GM12878 (cell line): ENCODE measurements around the gene FARSB. TPM values are rescaled to one million over a fixed set of nuclear protein-coding genes. Genes with fewer than 3 reads are reported as not detected.

Experiments used
- CBX5 ChIP-seq: sonication (generic); IDR thresholded peaks from 2 replicates; pipeline ENCODE4 v1.6.1; 2016; ENCODE audit warnings: low read depth, moderate library complexity, mild to moderate bottlenecking, inconsistent platforms
- CHD1 ChIP-seq: IDR thresholded peaks from 2 replicates; pipeline ENCODE4 v1.6.1; 2012; ENCODE audit warnings: low read depth, low read length, improper control_type of control experiment
- FOXK2 ChIP-seq: fragments of 450-650 bp; IDR thresholded peaks from 2 replicates; pipeline ENCODE4 v1.6.1; 2017; ENCODE audit warnings: mild to moderate bottlenecking, moderate library complexity
- IKZF1 ChIP-seq: fragments of 450-650 bp; conservative IDR thresholded peaks from 2 replicates; pipeline ENCODE4 v1.6.1; 2017; ENCODE audit warnings: antibody characterized with exemption, mild to moderate bottlenecking
- KLF5 ChIP-seq: fragments of 450-650 bp; IDR thresholded peaks from 2 replicates; pipeline ENCODE4 v1.6.1; 2014; ENCODE audit warnings: mild to moderate bottlenecking; ENCODE audit not compliant: partially characterized antibody
- NR2C1 ChIP-seq: fragments of 450-650 bp; IDR thresholded peaks from 2 replicates; pipeline ENCODE4 v1.6.1; 2017; ENCODE audit warnings: antibody characterized with exemption, mild to moderate bottlenecking, moderate library complexity
- NR2C2 ChIP-seq: IDR thresholded peaks from 2 replicates; pipeline ENCODE4 v1.6.1; 2011; ENCODE audit warnings: borderline replicate concordance, low read depth; ENCODE audit not compliant: control insufficient read depth, insufficient read length
- NRF1 ChIP-seq: conservative IDR thresholded peaks from 2 replicates; pipeline ENCODE4 v1.6.1; 2011; ENCODE audit warnings: mild to moderate bottlenecking, low read depth, low read length, improper control_type of control experiment
- SUZ12 ChIP-seq: fragments of 200-600 bp; sonication (generic); IDR thresholded peaks from one replicate; pipeline ENCODE4 v1.6.1; 2018; ENCODE audit warnings: antibody characterized with exemption, mild to moderate bottlenecking; ENCODE audit not compliant: unreplicated experiment
- TCF12 ChIP-seq: IDR thresholded peaks from 2 replicates; pipeline ENCODE4 v1.6.1; 2011; ENCODE audit warnings: low read depth, mild to moderate bottlenecking, low read length
- WRNIP1 ChIP-seq: IDR thresholded peaks from 2 replicates; pipeline ENCODE4 v1.6.1; 2011; ENCODE audit warnings: low read depth, low read length, improper control_type of control experiment, borderline replicate concordance
- YBX1 ChIP-seq: fragments of 450-650 bp; IDR thresholded peaks from 2 replicates; pipeline ENCODE4 v1.6.1; 2016; ENCODE audit warnings: antibody characterized with exemption
- ZNF217 ChIP-seq: fragments of 450-650 bp; IDR thresholded peaks from 2 replicates; pipeline ENCODE4 v1.6.1; 2017; ENCODE audit warnings: antibody characterized with exemption, mild to moderate bottlenecking
- ZSCAN29 ChIP-seq: fragments of 450-650 bp; IDR thresholded peaks from 2 replicates; pipeline ENCODE4 v1.6.1; 2017; ENCODE audit warnings: mild to moderate bottlenecking, moderate library complexity
- polyA plus RNA-seq, 11 experiments: library from polyadenylated mRNA; depleted of rRNA in 4 of 11; unstranded in 6 of 11; stranded (reverse) in 5 of 11; fragments of >200 nt; fragmentation: Nextera tagmentation in 4 of 11; fragmentation: Illumina TruSeq in 1 of 11; extraction: Ambion mirVana in 4 of 11; extraction: Trizol in 1 of 11; gene quantifications; 1 replicate in 1 of 11; 2 replicates in 10 of 11; pipeline versions ENCODE4 v1.2.1 to v1.2.3, GENCODE V29; 2011 to 2016; ENCODE audit warnings: inconsistent platforms in 2 of 11, missing spikeins in 2 of 11, low read depth in 1 of 11
- total RNA-seq, 4 experiments: library from RNA; depleted of rRNA in 3 of 4; stranded (reverse); fragments of >200 nt in 3 of 4; fragmentation: Illumina TruSeq in 1 of 4; extraction: Trizol in 1 of 4; gene quantifications; 2 replicates each; pipeline versions ENCODE4 v1.2.1 to v1.2.3, GENCODE V29; 2013 to 2021
- TF ChIP-seq, protein P1 (sequence below): fragments of 450-650 bp; formaldehyde crosslinking; IDR thresholded peaks from 2 replicates; pipeline ENCODE4 v1.5.0; 2022; ENCODE audit warnings: mild to moderate bottlenecking, missing genetic modification characterization
- TF ChIP-seq, protein P2 (sequence below): fragments of 450-650 bp; IDR thresholded peaks from 2 replicates; pipeline ENCODE4 v1.6.1; 2017; ENCODE audit warnings: mild to moderate bottlenecking
- TF ChIP-seq, protein P3 (sequence below): fragments of 450-650 bp; IDR thresholded peaks from 2 replicates; pipeline ENCODE4 v1.6.1; 2017; ENCODE audit warnings: mild to moderate bottlenecking, moderate library complexity
- TF ChIP-seq, protein P4 (sequence below): fragments of 450-650 bp; IDR thresholded peaks from 2 replicates; pipeline ENCODE4 v1.6.1; 2018; ENCODE audit warnings: borderline replicate concordance, mild to moderate bottlenecking; ENCODE audit not compliant: partially characterized antibody

The FARSB gene
- total and polyA plus RNA-seq, 10 of the 15 experiments (the other 5 are each of a cell fraction or from before 2014, with no cell fraction given) = 32.4 to 127 (median 73.8) TPM

DNA sequence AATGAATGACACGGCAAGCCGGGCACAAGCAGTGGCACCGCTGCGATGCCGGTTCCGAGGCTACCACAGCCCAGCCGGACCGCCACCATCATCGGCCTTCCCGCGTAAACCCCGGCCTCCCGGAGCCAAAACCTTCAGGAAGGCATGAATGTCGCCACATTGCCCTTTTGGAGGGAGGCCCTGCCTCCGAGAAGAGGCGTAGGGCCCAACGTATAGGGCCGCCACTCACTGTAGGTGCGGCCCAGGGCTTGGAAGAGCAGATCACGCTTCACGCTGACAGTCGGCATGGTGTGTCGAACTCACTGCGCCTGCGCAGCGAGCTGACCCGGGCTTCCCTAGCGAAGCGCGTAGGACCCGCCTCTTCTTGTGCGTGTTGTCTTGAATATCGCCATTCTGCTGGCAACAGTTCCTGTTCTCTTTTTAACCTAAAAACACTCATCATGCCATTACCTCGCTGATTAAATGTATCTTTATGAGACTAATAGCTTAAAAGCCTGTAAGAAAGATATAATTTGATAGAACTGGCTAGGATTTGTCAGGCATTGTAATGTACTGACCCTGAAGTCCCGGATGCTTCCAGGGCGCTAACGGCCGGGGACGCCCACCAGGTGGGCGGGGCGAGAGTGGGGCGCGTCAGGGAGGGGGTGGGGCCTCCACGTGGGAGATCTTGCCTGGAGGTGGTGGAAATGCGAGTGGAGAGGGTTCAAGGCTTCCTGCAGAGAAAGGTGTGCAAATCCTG, at the start of gene FARSB (continued):
- TF ChIP-seq, protein P1, sequence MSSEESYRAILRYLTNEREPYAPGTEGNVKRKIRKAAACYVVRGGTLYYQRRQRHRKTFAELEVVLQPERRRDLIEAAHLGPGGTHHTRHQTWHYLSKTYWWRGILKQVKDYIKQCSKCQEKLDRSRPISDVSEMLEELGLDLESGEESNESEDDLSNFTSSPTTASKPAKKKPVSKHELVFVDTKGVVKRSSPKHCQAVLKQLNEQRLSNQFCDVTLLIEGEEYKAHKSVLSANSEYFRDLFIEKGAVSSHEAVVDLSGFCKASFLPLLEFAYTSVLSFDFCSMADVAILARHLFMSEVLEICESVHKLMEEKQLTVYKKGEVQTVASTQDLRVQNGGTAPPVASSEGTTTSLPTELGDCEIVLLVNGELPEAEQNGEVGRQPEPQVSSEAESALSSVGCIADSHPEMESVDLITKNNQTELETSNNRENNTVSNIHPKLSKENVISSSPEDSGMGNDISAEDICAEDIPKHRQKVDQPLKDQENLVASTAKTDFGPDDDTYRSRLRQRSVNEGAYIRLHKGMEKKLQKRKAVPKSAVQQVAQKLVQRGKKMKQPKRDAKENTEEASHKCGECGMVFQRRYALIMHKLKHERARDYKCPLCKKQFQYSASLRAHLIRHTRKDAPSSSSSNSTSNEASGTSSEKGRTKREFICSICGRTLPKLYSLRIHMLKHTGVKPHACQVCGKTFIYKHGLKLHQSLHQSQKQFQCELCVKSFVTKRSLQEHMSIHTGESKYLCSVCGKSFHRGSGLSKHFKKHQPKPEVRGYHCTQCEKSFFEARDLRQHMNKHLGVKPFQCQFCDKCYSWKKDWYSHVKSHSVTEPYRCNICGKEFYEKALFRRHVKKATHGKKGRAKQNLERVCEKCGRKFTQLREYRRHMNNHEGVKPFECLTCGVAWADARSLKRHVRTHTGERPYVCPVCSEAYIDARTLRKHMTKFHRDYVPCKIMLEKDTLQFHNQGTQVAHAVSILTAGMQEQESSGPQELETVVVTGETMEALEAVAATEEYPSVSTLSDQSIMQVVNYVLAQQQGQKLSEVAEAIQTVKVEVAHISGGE (CRISPR knock-in tag) = no peak
- TF ChIP-seq IKZF1 (peak; percentile 74), WRNIP1 (no peak), YBX1 (no peak), ZSCAN29 (no peak), ZNF217 (no peak), NRF1 (peak; percentile 93), NR2C1 (peak; percentile 66), SUZ12 (no peak), FOXK2 (no peak; the same call in 1 of the 2 replicates), CHD1 (no peak), TCF12 (0 out of 2 replicates have a peak, but pooled peaks have one; percentile 22), CBX5 (no peak), KLF5 (no peak), NR2C2 (no peak)
- TF ChIP-seq, protein P2, sequence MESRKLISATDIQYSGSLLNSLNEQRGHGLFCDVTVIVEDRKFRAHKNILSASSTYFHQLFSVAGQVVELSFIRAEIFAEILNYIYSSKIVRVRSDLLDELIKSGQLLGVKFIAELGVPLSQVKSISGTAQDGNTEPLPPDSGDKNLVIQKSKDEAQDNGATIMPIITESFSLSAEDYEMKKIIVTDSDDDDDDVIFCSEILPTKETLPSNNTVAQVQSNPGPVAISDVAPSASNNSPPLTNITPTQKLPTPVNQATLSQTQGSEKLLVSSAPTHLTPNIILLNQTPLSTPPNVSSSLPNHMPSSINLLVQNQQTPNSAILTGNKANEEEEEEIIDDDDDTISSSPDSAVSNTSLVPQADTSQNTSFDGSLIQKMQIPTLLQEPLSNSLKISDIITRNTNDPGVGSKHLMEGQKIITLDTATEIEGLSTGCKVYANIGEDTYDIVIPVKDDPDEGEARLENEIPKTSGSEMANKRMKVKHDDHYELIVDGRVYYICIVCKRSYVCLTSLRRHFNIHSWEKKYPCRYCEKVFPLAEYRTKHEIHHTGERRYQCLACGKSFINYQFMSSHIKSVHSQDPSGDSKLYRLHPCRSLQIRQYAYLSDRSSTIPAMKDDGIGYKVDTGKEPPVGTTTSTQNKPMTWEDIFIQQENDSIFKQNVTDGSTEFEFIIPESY = peak; percentile 79; the same call in 1 of the 2 replicates
- TF ChIP-seq, protein P3, sequence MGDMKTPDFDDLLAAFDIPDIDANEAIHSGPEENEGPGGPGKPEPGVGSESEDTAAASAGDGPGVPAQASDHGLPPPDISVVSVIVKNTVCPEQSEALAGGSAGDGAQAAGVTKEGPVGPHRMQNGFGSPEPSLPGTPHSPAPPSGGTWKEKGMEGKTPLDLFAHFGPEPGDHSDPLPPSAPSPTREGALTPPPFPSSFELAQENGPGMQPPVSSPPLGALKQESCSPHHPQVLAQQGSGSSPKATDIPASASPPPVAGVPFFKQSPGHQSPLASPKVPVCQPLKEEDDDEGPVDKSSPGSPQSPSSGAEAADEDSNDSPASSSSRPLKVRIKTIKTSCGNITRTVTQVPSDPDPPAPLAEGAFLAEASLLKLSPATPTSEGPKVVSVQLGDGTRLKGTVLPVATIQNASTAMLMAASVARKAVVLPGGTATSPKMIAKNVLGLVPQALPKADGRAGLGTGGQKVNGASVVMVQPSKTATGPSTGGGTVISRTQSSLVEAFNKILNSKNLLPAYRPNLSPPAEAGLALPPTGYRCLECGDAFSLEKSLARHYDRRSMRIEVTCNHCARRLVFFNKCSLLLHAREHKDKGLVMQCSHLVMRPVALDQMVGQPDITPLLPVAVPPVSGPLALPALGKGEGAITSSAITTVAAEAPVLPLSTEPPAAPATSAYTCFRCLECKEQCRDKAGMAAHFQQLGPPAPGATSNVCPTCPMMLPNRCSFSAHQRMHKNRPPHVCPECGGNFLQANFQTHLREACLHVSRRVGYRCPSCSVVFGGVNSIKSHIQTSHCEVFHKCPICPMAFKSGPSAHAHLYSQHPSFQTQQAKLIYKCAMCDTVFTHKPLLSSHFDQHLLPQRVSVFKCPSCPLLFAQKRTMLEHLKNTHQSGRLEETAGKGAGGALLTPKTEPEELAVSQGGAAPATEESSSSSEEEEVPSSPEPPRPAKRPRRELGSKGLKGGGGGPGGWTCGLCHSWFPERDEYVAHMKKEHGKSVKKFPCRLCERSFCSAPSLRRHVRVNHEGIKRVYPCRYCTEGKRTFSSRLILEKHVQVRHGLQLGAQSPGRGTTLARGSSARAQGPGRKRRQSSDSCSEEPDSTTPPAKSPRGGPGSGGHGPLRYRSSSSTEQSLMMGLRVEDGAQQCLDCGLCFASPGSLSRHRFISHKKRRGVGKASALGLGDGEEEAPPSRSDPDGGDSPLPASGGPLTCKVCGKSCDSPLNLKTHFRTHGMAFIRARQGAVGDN = no peak
- TF ChIP-seq, protein P4, sequence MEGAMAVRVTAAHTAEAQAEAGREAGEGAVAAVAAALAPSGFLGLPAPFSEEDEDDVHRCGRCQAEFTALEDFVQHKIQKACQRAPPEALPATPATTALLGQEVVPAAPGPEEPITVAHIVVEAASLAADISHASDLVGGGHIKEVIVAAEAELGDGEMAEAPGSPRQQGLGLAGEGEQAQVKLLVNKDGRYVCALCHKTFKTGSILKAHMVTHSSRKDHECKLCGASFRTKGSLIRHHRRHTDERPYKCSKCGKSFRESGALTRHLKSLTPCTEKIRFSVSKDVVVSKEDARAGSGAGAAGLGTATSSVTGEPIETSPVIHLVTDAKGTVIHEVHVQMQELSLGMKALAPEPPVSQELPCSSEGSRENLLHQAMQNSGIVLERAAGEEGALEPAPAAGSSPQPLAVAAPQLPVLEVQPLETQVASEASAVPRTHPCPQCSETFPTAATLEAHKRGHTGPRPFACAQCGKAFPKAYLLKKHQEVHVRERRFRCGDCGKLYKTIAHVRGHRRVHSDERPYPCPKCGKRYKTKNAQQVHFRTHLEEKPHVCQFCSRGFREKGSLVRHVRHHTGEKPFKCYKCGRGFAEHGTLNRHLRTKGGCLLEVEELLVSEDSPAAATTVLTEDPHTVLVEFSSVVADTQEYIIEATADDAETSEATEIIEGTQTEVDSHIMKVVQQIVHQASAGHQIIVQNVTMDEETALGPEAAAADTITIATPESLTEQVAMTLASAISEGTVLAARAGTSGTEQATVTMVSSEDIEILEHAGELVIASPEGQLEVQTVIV = peak; percentile 72
